ENCODE measurements around the gene CADPS2.

The CADPS2 gene

DNA sequence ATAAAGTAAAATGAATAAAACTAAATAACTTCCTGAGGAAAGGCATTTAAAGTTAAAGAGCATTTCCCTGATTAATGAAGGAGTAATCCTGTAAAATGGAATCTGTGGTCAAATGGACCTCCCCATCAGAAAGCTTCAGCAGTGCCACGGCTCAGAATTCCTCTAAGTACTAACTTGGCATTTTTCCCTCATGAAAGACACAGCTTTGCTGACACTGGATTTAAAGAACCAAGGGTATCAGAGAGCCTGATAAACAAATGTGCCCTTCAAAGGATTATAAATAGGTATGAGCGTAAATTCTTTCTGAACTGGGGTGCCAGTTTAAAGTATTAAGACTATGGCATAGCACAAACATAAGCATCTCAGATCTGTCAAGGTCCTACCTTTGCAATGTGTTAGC lies 159.4 kb downstream of the CADPS2 start:
- ChIA-PET CTCF (interaction anchor here (0.5 to 0.6 kb wide), 3 partner anchors 38 to 1453 kb away, joined by 3 to 4 read pairs (median 3); no protein-coding TSS in a partner anchor), POLR2A (ENCODE audit: low non-redundant PET) (no interaction called here)
- TF ChIP-seq, protein P1, sequence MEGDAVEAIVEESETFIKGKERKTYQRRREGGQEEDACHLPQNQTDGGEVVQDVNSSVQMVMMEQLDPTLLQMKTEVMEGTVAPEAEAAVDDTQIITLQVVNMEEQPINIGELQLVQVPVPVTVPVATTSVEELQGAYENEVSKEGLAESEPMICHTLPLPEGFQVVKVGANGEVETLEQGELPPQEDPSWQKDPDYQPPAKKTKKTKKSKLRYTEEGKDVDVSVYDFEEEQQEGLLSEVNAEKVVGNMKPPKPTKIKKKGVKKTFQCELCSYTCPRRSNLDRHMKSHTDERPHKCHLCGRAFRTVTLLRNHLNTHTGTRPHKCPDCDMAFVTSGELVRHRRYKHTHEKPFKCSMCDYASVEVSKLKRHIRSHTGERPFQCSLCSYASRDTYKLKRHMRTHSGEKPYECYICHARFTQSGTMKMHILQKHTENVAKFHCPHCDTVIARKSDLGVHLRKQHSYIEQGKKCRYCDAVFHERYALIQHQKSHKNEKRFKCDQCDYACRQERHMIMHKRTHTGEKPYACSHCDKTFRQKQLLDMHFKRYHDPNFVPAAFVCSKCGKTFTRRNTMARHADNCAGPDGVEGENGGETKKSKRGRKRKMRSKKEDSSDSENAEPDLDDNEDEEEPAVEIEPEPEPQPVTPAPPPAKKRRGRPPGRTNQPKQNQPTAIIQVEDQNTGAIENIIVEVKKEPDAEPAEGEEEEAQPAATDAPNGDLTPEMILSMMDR (conservative IDR thresholded peaks at IDR 0.05; ENCODE audit: low read depth), result no peak
- no peak overlapping the region for H3K27ac ChIP-seq
- no peak for DNase-seq (ENCODE audit: low spot score)

DNA sequence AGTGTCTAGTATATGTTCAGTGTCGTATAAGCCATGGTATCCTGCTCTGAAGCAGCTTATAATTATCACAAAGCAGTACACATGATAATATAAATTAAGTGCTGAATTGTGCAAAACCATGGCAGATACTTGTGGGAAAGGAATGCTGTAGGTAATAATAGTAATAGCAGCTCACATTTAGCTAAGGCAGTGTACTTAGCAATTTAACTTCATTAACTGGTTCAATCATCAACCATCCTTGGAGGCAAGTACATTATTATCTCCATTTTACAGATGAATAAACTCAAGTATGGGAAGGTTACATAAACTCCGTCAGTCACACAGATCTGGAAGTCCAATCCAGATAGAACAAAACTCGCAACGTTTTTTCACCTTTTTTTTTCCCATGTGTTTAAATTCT lies 161.9 kb downstream of the CADPS2 start:
- no peak overlapping the region for H3K27ac ChIP-seq
- no peak for DNase-seq (ENCODE audit: low spot score)
- TF ChIP-seq, protein P1 (conservative IDR thresholded peaks at IDR 0.05; ENCODE audit: low read depth), result no peak
- ChIA-PET CTCF (no interaction called here), POLR2A (ENCODE audit: low non-redundant PET) (no interaction called here)

DNA sequence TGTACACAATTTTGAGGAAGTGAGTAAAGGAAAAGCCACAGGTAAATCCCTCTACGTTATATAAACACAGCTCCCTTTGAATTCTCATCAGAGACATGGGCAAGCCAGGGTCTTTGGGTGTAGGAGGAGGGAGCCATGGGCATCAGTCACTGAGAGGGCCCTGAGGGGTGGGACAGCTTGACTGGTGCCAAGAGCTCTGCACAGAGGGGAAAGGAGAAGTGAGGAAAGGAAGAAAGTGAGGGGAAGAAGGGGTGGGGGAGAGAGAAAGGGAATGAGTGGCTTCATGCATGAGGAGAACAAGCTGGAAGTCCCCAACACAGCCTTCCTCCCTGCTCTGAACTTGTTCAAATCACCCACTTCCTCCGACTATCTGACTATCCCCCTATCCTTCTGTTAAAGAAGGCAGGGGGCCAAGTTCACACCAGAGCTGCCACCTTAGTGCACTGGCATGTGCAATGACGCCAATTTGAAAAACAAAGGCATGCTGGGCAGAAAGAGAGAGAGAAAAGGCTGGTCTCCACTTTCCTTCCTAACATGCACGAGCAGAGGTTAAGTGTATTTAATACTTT lies 167.2 kb downstream of the CADPS2 start:
- no peak overlapping the region for H3K27ac ChIP-seq
- ChIA-PET CTCF (no interaction called here), POLR2A (ENCODE audit: low non-redundant PET) (no interaction called here)
- TF ChIP-seq, protein P1 (conservative IDR thresholded peaks at IDR 0.05; ENCODE audit: low read depth), result no peak
- DNase-seq (ENCODE audit: low spot score), result no peak

DNA sequence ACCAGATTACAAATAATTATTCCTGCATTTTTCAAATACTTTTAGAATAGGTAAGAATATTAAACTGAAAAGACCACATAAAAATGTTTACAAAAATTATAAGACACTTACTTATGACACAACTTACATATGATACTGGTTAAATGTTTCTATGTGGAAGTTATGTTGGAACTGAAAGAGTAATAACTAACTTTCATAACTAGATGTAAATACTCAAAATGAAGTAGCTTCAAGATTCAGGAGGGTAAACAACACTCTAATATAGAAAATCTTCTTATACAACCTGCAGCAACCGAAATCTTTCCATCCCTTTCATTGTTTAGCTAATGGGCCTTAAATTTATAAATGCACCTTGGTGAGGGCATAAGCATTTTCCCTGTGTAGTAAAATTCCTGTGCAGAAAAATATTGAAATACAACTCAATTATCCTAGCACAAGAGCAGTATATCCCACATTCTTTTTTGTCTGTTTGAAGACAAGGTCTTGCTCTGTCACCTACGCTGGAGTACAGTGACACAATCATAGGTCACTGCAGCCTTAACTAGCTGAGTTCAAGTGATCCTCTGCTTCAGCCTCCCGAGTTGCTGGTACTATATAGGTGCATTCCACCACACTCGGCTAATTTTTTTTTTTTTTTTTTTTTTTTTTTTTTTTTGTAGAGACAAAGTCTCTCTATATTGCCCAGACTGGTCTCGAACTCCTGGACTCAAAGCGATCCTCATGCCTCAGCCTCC lies 168.7 kb downstream of the CADPS2 start:
- CTCF ChIA-PET, result interaction anchor here (0.8 kb wide), 1 partner anchor 27 kb away, joined by 4 read pairs; no protein-coding TSS in a partner anchor

DNA sequence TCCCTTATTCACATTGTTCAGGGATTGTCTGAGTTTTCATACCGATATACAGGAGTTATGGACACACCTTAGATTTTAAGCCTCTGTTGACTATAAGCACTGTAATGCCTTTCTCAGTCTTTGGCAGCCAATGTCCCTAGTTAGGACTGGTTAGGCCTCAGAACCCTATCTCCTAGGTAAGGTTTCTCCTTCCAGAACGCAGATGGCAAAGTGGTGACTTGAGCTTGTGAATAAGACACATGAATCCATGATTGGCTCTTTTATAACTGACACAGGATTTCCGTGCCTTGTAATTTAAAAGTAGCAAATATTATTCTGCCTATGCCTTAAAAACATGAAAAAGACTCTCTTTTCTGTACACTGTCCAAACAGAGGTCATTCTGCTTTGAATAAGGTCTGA lies 171.1 kb downstream of the CADPS2 start:
- ChIA-PET POLR2A (ENCODE audit: low non-redundant PET) (no interaction called here), CTCF (interaction anchor here (0.8 kb wide), 1 partner anchor 56 kb away, joined by 5 read pairs; no protein-coding TSS in a partner anchor)
- no peak for DNase-seq (ENCODE audit: low spot score)
- H3K27ac ChIP-seq, result no peak overlapping the region
- TF ChIP-seq, protein P1 (conservative IDR thresholded peaks at IDR 0.05; ENCODE audit: low read depth), result no peak

More for the DNA sequence above, 168.7 kb downstream of the CADPS2 start:
- POLR2A ChIA-PET (ENCODE audit: low non-redundant PET), result no interaction called here
- no peak for DNase-seq (ENCODE audit: low spot score)
- no peak overlapping the region for H3K27ac ChIP-seq
- TF ChIP-seq, protein P1 (conservative IDR thresholded peaks at IDR 0.05; ENCODE audit: low read depth), result no peak

DNA sequence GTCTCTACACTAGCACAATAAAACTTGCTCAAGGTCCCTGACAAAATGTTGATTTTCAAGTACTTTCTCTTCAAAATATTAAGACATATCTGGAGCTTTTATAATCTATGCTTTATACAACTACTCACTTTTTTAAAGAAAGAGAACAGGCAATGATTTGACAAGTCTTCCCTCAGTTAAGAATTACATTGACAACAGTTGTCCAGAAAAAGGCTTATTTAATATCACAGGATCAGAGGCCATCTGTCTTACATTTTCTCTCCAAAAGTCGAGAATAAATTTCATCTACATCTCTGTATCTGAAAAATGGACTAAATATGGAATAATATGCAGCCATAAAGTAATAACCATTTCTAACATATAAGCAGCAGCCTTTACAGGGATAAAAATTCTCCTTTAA lies 175.3 kb downstream of the CADPS2 start:
- CTCF ChIA-PET, result no interaction called here

More for the DNA sequence above, 175.3 kb downstream of the CADPS2 start:
- no peak for DNase-seq (ENCODE audit: low spot score)
- POLR2A ChIA-PET (ENCODE audit: low non-redundant PET), result no interaction called here
- no peak overlapping the region for H3K27ac ChIP-seq
- TF ChIP-seq, protein P1 (conservative IDR thresholded peaks at IDR 0.05; ENCODE audit: low read depth), result no peak
